Panc1 (cell line): ENCODE results near the gene ZIC4. TPM values are rescaled to one million over a fixed set of nuclear protein-coding genes. Genes with fewer than 3 reads are reported as not detected.

ENCODE experiments used
- ATAC-seq: fragments of 200-7000 bp; cut with Tn5 transposase; 2 replicates; pipeline ENCODE4 v1.9.1; 2020; ENCODE audit warnings: mild to moderate bottlenecking, moderate library complexity
- BruUV-seq: library from RNA; stranded (reverse); fragments of 400-500 nt; replicated peaks from 2 replicates; lab custom pipeline; 2021; lab: Mats Ljungman, UMichigan
- CTCF ChIA-PET: fragments of 300-600 bp; sonication (Branson Sonifier 250); formaldehyde crosslinking; loops from one replicate; lab custom pipeline; 2022; ENCODE audit warnings: antibody characterized with exemption; lab: Charles Lee
- POLR2A ChIA-PET: fragments of 300-600 bp; sonication (Branson Sonifier 250); formaldehyde crosslinking; loops from one replicate; lab custom pipeline; 2022; ENCODE audit warnings: antibody characterized with exemption; lab: Charles Lee
- DNase-seq: peaks from one replicate; pipeline ENCODE4 v3.0.0-alpha.2; 2010; ENCODE audit warnings: low read depth, low spot score
- H3K27ac ChIP-seq: 2 replicates; pipeline ENCODE4 v1.5.1; 2011; ENCODE audit warnings: mild to moderate bottlenecking, low read length, inconsistent platforms
- H3K27me3 ChIP-seq: fragments of 200-500 bp; sonication (Bioruptor generic); 2 replicates; pipeline ENCODE4 v1.6.0; 2014; ENCODE audit warnings: low read length, inconsistent platforms; ENCODE audit not compliant: control insufficient read depth, insufficient read depth
- H3K36me3 ChIP-seq: fragments of 200-500 bp; sonication (Bioruptor generic); 2 replicates; pipeline ENCODE4 v1.5.1; 2014; ENCODE audit warnings: inconsistent platforms, mild to moderate bottlenecking, low read length, moderate library complexity; ENCODE audit not compliant: control insufficient read depth, insufficient read depth
- H3K4me1 ChIP-seq: 2 replicates; pipeline ENCODE4 v1.5.1; 2011; ENCODE audit warnings: inconsistent platforms, mild to moderate bottlenecking, low read length, moderate library complexity; ENCODE audit not compliant: control insufficient read depth, insufficient read depth
- H3K4me3 ChIP-seq, 2 experiments: 2 replicates each; pipeline ENCODE4 v1.5.1; 2011 to 2012; ENCODE audit warnings: low read depth in 2 of 2, low read length in 2 of 2, mild to moderate bottlenecking in 2 of 2, inconsistent platforms in 1 of 2, moderate library complexity in 1 of 2
- H3K9me3 ChIP-seq: fragments of 200-500 bp; sonication (Bioruptor generic); 2 replicates; pipeline ENCODE4 v1.5.1; 2014; ENCODE audit warnings: low read depth, mild to moderate bottlenecking, inconsistent platforms, low read length, moderate library complexity; ENCODE audit not compliant: control insufficient read depth, insufficient read depth
- CTCF ChIP-seq: fragments of 450-650 bp; IDR thresholded peaks from 2 replicates; pipeline ENCODE4 v1.5.1; 2017; ENCODE audit warnings: mild to moderate bottlenecking
- POLR2AphosphoS5 ChIP-seq: IDR thresholded peaks from 2 replicates; pipeline ENCODE4 v1.6.1; 2012; ENCODE audit warnings: mild to moderate bottlenecking, low read depth, low read length, moderate library complexity
- REST ChIP-seq, 2 experiments: IDR thresholded peaks; 2 replicates each; pipeline ENCODE4 v1.6.1; 2011 to 2012; ENCODE audit warnings: low read depth in 2 of 2, control low read depth in 1 of 2, low read length in 1 of 2, mild to moderate bottlenecking in 1 of 2, moderate library complexity in 1 of 2; ENCODE audit not compliant: insufficient read depth in 1 of 2
- SIN3A ChIP-seq: IDR thresholded peaks from 2 replicates; pipeline ENCODE4 v1.6.1; 2012; ENCODE audit warnings: low read depth, mild to moderate bottlenecking, low read length, moderate library complexity, borderline replicate concordance; ENCODE audit not compliant: insufficient read depth
- TCF7L2 ChIP-seq: IDR thresholded peaks from 2 replicates; pipeline ENCODE4 v1.6.1; 2011; ENCODE audit warnings: mild to moderate bottlenecking, low read depth, low read length, inconsistent platforms
- in situ Hi-C: cut with HindIII; loops from 2 replicates; pipeline ENCODE4 v1.10.0; 2016; ENCODE audit warnings: low sequenced_read_pairs, low pct_unique_long_range_greater_than_20kb
- intact Hi-C: fragments of 100-400 bp; cut with micrococcal nuclease; formaldehyde crosslinking; loops from one replicate; pipeline ENCODE4 v1.10.0; 2022; ENCODE audit not compliant: unreplicated experiment
- total RNA-seq: library from RNA; stranded (reverse); gene quantifications from one replicate; pipeline ENCODE4 v1.2.1, GENCODE V29; 2021; ENCODE audit not compliant: unreplicated experiment

Gene ZIC4
- total RNA-seq, 1 experiment from 2014 or later = not detected

GRCh38 chr3:147360051-147360439 lies 46.3 kb downstream of the ZIC4 start:
- ChIA-PET POLR2A (no interaction called here), CTCF (no interaction called here)
- H3K36me3 ChIP-seq = no peaks in the 10 kb centered on the region
- ATAC-seq (no peak), DNase-seq (no peak)
- intact Hi-C loops = no loop called here
- no peak for TF ChIP-seq TCF7L2
- no peak for TF ChIP-seq POLR2AphosphoS5
- TF ChIP-seq SIN3A = no peak
- TF ChIP-seq REST (IDR thresholded peaks at IDR 0.05; ENCODE audit: insufficient read depth in 1 of 2, low read depth in 2 of 2, low read length in 1 of 2) = no peak
- TF ChIP-seq CTCF = no peak
- in situ Hi-C loops = no loop called here
- H3K4me3 ChIP-seq = no peak overlapping the region
- BruUV-seq = no TSS peak
- no peaks in the 10 kb centered on the region for H3K9me3 ChIP-seq
- peaks cover 4% of the 10 kb centered on the region; the same call in 1 of the 2 replicates for H3K27me3 ChIP-seq
- no peak overlapping the region for H3K27ac ChIP-seq
- no peaks in the 10 kb centered on the region for H3K4me1 ChIP-seq

GRCh38 chr3:147359177-147360050 lies 46.9 kb downstream of the ZIC4 start:
- ATAC-seq (no peak), DNase-seq (no peak)
- H3K9me3 ChIP-seq = no peaks in the 10 kb centered on the region
- no peak overlapping the region for H3K4me3 ChIP-seq
- intact Hi-C loops = no loop called here
- H3K27ac ChIP-seq = no peak overlapping the region
- CTCF ChIA-PET = no interaction called here
- no peaks in the 10 kb centered on the region for H3K36me3 ChIP-seq
- in situ Hi-C loops = no loop called here
- peaks cover 4% of the 10 kb centered on the region; the same call in 1 of the 2 replicates for H3K27me3 ChIP-seq
- TF ChIP-seq POLR2AphosphoS5 (no peak), CTCF (no peak), TCF7L2 (no peak), REST (IDR thresholded peaks at IDR 0.05; ENCODE audit: insufficient read depth in 1 of 2, low read depth in 2 of 2, low read length in 1 of 2) (no peak), SIN3A (no peak)
- H3K4me1 ChIP-seq = no peaks in the 10 kb centered on the region
- BruUV-seq = no TSS peak
- POLR2A ChIA-PET = no interaction called here
